Astrocyte (in vitro differentiated cells and primary cell): Measurements from ENCODE around the gene SFT2D3. TPM values are rescaled to one million over a fixed set of nuclear protein-coding genes. Genes with fewer than 3 reads are reported as not detected.

Experiments used
- DNase-seq: peaks from one replicate; pipeline ENCODE4 v3.0.0-alpha.2; 2010; ENCODE audit warnings: low read depth
- FAIRE-seq: peaks from 2 replicates; lab custom pipeline; 2011; peaks lifted over from hg19 to GRCh38; lab: Jason Lieb, UNC
- H2AFZ ChIP-seq: 2 replicates; pipeline ENCODE4 v1.6.0; 2012; ENCODE audit warnings: low read depth, low read length, inconsistent platforms
- H3K27ac ChIP-seq: 2 replicates; pipeline ENCODE4 v1.5.1; 2011; ENCODE audit warnings: low read depth, low read length, inconsistent platforms
- H3K27me3 ChIP-seq: 2 replicates; pipeline ENCODE4 v1.6.0; 2011; ENCODE audit warnings: low read length, inconsistent platforms; ENCODE audit not compliant: insufficient read depth
- H3K36me3 ChIP-seq: 2 replicates; pipeline ENCODE4 v1.5.1; 2011; ENCODE audit warnings: low read length, inconsistent platforms; ENCODE audit not compliant: insufficient read depth
- H3K4me1 ChIP-seq: 2 replicates; pipeline ENCODE4 v1.5.1; 2011; ENCODE audit warnings: low read length, inconsistent platforms; ENCODE audit not compliant: insufficient read depth
- H3K4me2 ChIP-seq: 2 replicates; pipeline ENCODE4 v1.6.0; 2012; ENCODE audit warnings: low read length, inconsistent platforms
- H3K4me3 ChIP-seq: 2 replicates; pipeline ENCODE4 v1.5.1; 2011; ENCODE audit warnings: low read depth, mild to moderate bottlenecking, low read length, inconsistent platforms; ENCODE audit not compliant: insufficient read depth
- H3K79me2 ChIP-seq: 2 replicates; pipeline ENCODE4 v1.6.0; 2012; ENCODE audit warnings: mild to moderate bottlenecking, low read length, inconsistent platforms; ENCODE audit not compliant: insufficient read depth
- H3K9ac ChIP-seq: 2 replicates; pipeline ENCODE4 v1.6.0; 2012; ENCODE audit warnings: mild to moderate bottlenecking, low read length, inconsistent platforms
- H3K9me3 ChIP-seq: 2 replicates; pipeline ENCODE4 v1.5.1; 2012; ENCODE audit warnings: low read depth, mild to moderate bottlenecking, low read length, inconsistent platforms; ENCODE audit not compliant: insufficient read depth
- H4K20me1 ChIP-seq: 2 replicates; pipeline ENCODE4 v1.6.0; 2012; ENCODE audit warnings: low read length, inconsistent platforms; ENCODE audit not compliant: insufficient read depth
- H3K27ac Mint-ChIP-seq: one replicate; pipeline ENCODE4 v1.8.0; 2021; ENCODE audit warnings: mild to moderate bottlenecking, mixed read lengths; ENCODE audit not compliant: unreplicated experiment
- H3K27me3 Mint-ChIP-seq: one replicate; pipeline ENCODE4 v1.8.0; 2021; ENCODE audit warnings: low read depth, mixed read lengths; ENCODE audit not compliant: unreplicated experiment
- H3K36me3 Mint-ChIP-seq: one replicate; pipeline ENCODE4 v1.8.0; 2021; ENCODE audit warnings: low read depth, mixed read lengths; ENCODE audit not compliant: unreplicated experiment
- H3K4me1 Mint-ChIP-seq: one replicate; pipeline ENCODE4 v1.8.0; 2021; ENCODE audit warnings: low read depth, mixed read lengths; ENCODE audit not compliant: unreplicated experiment
- H3K4me3 Mint-ChIP-seq: one replicate; pipeline ENCODE4 v1.8.0; 2021; ENCODE audit warnings: mild to moderate bottlenecking, moderate library complexity, mixed read lengths; ENCODE audit not compliant: unreplicated experiment
- H3K9me3 Mint-ChIP-seq: one replicate; pipeline ENCODE4 v1.8.0; 2021; ENCODE audit warnings: mild to moderate bottlenecking, mixed read lengths; ENCODE audit not compliant: unreplicated experiment
- CTCF ChIP-seq: IDR thresholded peaks from 2 replicates; pipeline ENCODE4 v1.5.1; 2011; ENCODE audit warnings: low read depth, mild to moderate bottlenecking, inconsistent platforms, low read length, moderate library complexity; ENCODE audit not compliant: insufficient read depth
- EZH2 ChIP-seq: IDR thresholded peaks from 2 replicates; pipeline ENCODE4 v1.6.1; 2012; ENCODE audit warnings: mild to moderate bottlenecking, low read length, inconsistent platforms; ENCODE audit not compliant: insufficient read depth
- total RNA-seq: library from RNA; stranded (reverse); gene quantifications from 2 replicates; pipeline ENCODE4 v1.2.1, GENCODE V29; 2021

The SFT2D3 gene
- total RNA-seq, 1 donor from 2014 or later: 2.9 TPM

- Mint-ChIP-seq H3K27me3 (no peaks in the 10 kb centered on the region), H3K9me3 (no peaks in the 10 kb centered on the region), H3K4me1 (peaks cover 23% of the 10 kb centered on the region), H3K27ac (no peak overlapping the region), H3K4me3 (no peak overlapping the region), H3K36me3 (no peaks in the 10 kb centered on the region)
- peaks cover 3% of the 10 kb centered on the region for H3K36me3 ChIP-seq
- no peak overlapping the region for H3K4me2 ChIP-seq
- no peaks in the 10 kb centered on the region for H3K79me2 ChIP-seq
- no peak overlapping the region for H3K9ac ChIP-seq
- H3K9me3 ChIP-seq: no peaks in the 10 kb centered on the region
- DNase-seq: no peak
- no peaks in the 10 kb centered on the region for H3K27me3 ChIP-seq
- H2AFZ ChIP-seq: no peak overlapping the region
- no peak for FAIRE-seq
- no peak for TF ChIP-seq CTCF
- TF ChIP-seq EZH2: no peak
- H3K4me3 ChIP-seq: no peak overlapping the region
- H3K4me1 ChIP-seq: no peaks in the 10 kb centered on the region
- no peaks in the 10 kb centered on the region for H4K20me1 ChIP-seq
- H3K27ac ChIP-seq: no peak overlapping the region
Observed at GRCh38 chr2:127733113-127733815, 32.0 kb downstream of the SFT2D3 start.

GRCh38 chr2:127733816-127734537 lies 32.7 kb downstream of the SFT2D3 start:
- no peaks in the 10 kb centered on the region for H4K20me1 ChIP-seq
- H2AFZ ChIP-seq: no peak overlapping the region
- no peak overlapping the region for H3K27ac ChIP-seq
- no peak overlapping the region for H3K9ac ChIP-seq
- H3K27me3 ChIP-seq: no peaks in the 10 kb centered on the region
- no peak overlapping the region for H3K4me3 ChIP-seq
- peaks cover 3% of the 10 kb centered on the region for H3K36me3 ChIP-seq
- TF ChIP-seq EZH2 (no peak), CTCF (no peak)
- H3K4me1 ChIP-seq: no peaks in the 10 kb centered on the region
- H3K9me3 Mint-ChIP-seq: no peaks in the 10 kb centered on the region
- no peak overlapping the region for H3K27ac Mint-ChIP-seq
- H3K79me2 ChIP-seq: no peaks in the 10 kb centered on the region
- H3K4me3 Mint-ChIP-seq: no peak overlapping the region
- no peaks in the 10 kb centered on the region for H3K27me3 Mint-ChIP-seq
- DNase-seq (peak; percentile 53), FAIRE-seq (peak; percentile 43)
- H3K4me2 ChIP-seq: no peak overlapping the region
- no peaks in the 10 kb centered on the region for H3K36me3 Mint-ChIP-seq
- H3K9me3 ChIP-seq: no peaks in the 10 kb centered on the region
- peaks cover 23% of the 10 kb centered on the region for H3K4me1 Mint-ChIP-seq

DNA sequence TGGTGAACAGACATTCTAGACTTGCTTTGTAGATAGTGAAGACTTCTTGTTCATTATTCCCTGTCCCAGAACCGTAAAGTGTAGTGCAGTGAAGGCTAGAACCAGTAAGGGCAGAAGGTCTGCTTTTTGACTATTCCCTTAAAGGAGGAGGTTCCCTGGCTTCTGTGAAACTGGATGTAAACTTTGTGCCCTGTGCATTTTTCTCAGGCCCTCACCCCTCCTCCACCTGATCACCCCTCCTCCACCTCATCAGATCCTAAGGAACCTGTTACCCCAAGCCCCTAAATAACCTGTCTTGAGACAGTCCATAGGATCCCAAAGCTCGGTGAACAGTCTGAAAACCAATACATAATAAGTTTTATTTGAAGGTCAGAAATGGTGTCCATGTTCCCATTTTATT lies 33.7 kb downstream of the SFT2D3 start:
- Histone ChIP-seq H3K27me3 (no peaks in the 10 kb centered on the region), H2AFZ (no peak overlapping the region), H3K4me1 (no peaks in the 10 kb centered on the region), H3K4me2 (no peak overlapping the region), H3K9me3 (no peaks in the 10 kb centered on the region), H3K27ac (no peak overlapping the region), H3K79me2 (no peaks in the 10 kb centered on the region), H3K36me3 (peaks cover 3% of the 10 kb centered on the region), H3K9ac (no peak overlapping the region), H3K4me3 (no peak overlapping the region), H4K20me1 (no peaks in the 10 kb centered on the region)
- no peaks in the 10 kb centered on the region for H3K27me3 Mint-ChIP-seq
- TF ChIP-seq EZH2 (no peak), CTCF (no peak)
- H3K27ac Mint-ChIP-seq: peak overlapping the region; percentile 76
- no peaks in the 10 kb centered on the region for H3K9me3 Mint-ChIP-seq
- peaks cover 23% of the 10 kb centered on the region for H3K4me1 Mint-ChIP-seq
- FAIRE-seq: no peak
- H3K4me3 Mint-ChIP-seq: no peak overlapping the region
- no peaks in the 10 kb centered on the region for H3K36me3 Mint-ChIP-seq
- no peak for DNase-seq
